WTC11 (cell line): ENCODE measurements around the gene VTN. TPM values are rescaled to one million over a fixed set of nuclear protein-coding genes. Genes with fewer than 3 reads are reported as not detected.

Experiments
- ATAC-seq: fragments of 200-7000 bp; cut with Tn5 transposase; 2 replicates; pipeline ENCODE4 v1.10.0; 2021; ENCODE audit warnings: mild to moderate bottlenecking, moderate library complexity
- CTCF ChIA-PET: fragments of 300-600 bp; sonication (Branson Sonifier 250); formaldehyde crosslinking; loops from one replicate; lab custom pipeline; 2021; ENCODE audit warnings: antibody characterized with exemption; lab: Charles Lee
- POLR2A ChIA-PET: fragments of 350-600 bp; sonication (Branson Sonifier 250); formaldehyde crosslinking; loops from one replicate; lab custom pipeline; 2021; ENCODE audit warnings: antibody characterized with exemption; lab: Charles Lee
- DNase-seq: peaks from one replicate; pipeline ENCODE4 v3.0.0; 2021; ENCODE audit warnings: low spot score
- H3K27ac Mint-ChIP-seq: 2 replicates; pipeline ENCODE4 v1.8.0; 2021; ENCODE audit warnings: mixed read lengths
- H3K27me3 Mint-ChIP-seq: 2 replicates; pipeline ENCODE4 v1.8.0; 2021; ENCODE audit warnings: low read depth, mild to moderate bottlenecking, moderate library complexity, mixed read lengths
- H3K36me3 Mint-ChIP-seq: 2 replicates; pipeline ENCODE4 v1.8.0; 2021; ENCODE audit warnings: mixed read lengths
- H3K4me1 Mint-ChIP-seq: 2 replicates; pipeline ENCODE4 v1.8.0; 2022; ENCODE audit warnings: mixed read lengths
- H3K4me3 Mint-ChIP-seq: 2 replicates; pipeline ENCODE4 v1.8.0; 2021; ENCODE audit warnings: mild to moderate bottlenecking, moderate library complexity, mixed read lengths
- H3K9me3 Mint-ChIP-seq: 2 replicates; pipeline ENCODE4 v1.8.0; 2021; ENCODE audit warnings: mixed read lengths
- CBFB ChIP-seq: sonication (generic); formaldehyde crosslinking; IDR thresholded peaks from 2 replicates; pipeline ENCODE4 v1.8.1; 2022; ENCODE audit warnings: mild to moderate bottlenecking, low read depth, missing genetic modification reagents
- CTCF ChIP-seq: fragments of 200-600 bp; IDR thresholded peaks from 2 replicates; pipeline ENCODE4 v1.8.0; 2022; ENCODE audit warnings: antibody characterized with exemption
- E2F5 ChIP-seq: sonication (generic); formaldehyde crosslinking; IDR thresholded peaks from 2 replicates; pipeline ENCODE4 v1.8.1; 2022; ENCODE audit warnings: mild to moderate bottlenecking, moderate library complexity, missing genetic modification reagents
- ESRRA ChIP-seq: sonication (generic); formaldehyde crosslinking; IDR thresholded peaks from 2 replicates; pipeline ENCODE4 v1.8.1; 2022; ENCODE audit warnings: mild to moderate bottlenecking, missing genetic modification reagents, borderline replicate concordance
- FOXP1 ChIP-seq: sonication (generic); formaldehyde crosslinking; IDR thresholded peaks from 2 replicates; pipeline ENCODE4 v1.8.0; 2022; ENCODE audit warnings: missing genetic modification reagents, mild to moderate bottlenecking, moderate library complexity, borderline replicate concordance
- GTF2I ChIP-seq: fragments of 250-450 bp; sonication (Bioruptor Pico); conservative IDR thresholded peaks from 2 replicates; pipeline ENCODE4 v1.4.0; 2021; ENCODE audit warnings: mild to moderate bottlenecking
- JUN ChIP-seq: sonication (generic); formaldehyde crosslinking; IDR thresholded peaks from 2 replicates; pipeline ENCODE4 v1.8.0; 2023; ENCODE audit warnings: mild to moderate bottlenecking, missing genetic modification reagents
- MLX ChIP-seq: sonication (generic); formaldehyde crosslinking; IDR thresholded peaks from 2 replicates; pipeline ENCODE4 v1.8.1; 2023; ENCODE audit warnings: mild to moderate bottlenecking, missing genetic modification reagents, moderate library complexity
- RELA ChIP-seq: sonication (generic); formaldehyde crosslinking; IDR thresholded peaks from 2 replicates; pipeline ENCODE4 v1.8.1; 2022; ENCODE audit warnings: missing genetic modification reagents, mild to moderate bottlenecking, borderline replicate concordance
- SMAD3 ChIP-seq: sonication (generic); formaldehyde crosslinking; IDR thresholded peaks from 2 replicates; pipeline ENCODE4 v1.8.0; 2022; ENCODE audit warnings: missing genetic modification reagents, mild to moderate bottlenecking, borderline replicate concordance
- SP1 ChIP-seq: sonication (generic); formaldehyde crosslinking; conservative IDR thresholded peaks from 2 replicates; pipeline ENCODE4 v1.8.1; 2022; ENCODE audit warnings: missing genetic modification reagents
- TP53 ChIP-seq: sonication (generic); formaldehyde crosslinking; IDR thresholded peaks from 2 replicates; pipeline ENCODE4 v1.8.1; 2023; ENCODE audit warnings: mild to moderate bottlenecking, missing genetic modification reagents
- ZMAT4 ChIP-seq: fragments of 250-450 bp; sonication (Bioruptor Pico); IDR thresholded peaks from 2 replicates; pipeline ENCODE4 v1.9.0; 2021; ENCODE audit warnings: mild to moderate bottlenecking
- ZNF396 ChIP-seq: fragments of 250-450 bp; sonication (Bioruptor Pico); IDR thresholded peaks from 2 replicates; pipeline ENCODE4 v1.8.0; 2021; ENCODE audit warnings: mild to moderate bottlenecking, moderate library complexity, borderline replicate concordance
- ZNF512 ChIP-seq: sonication (generic); formaldehyde crosslinking; IDR thresholded peaks from 2 replicates; pipeline ENCODE4 v1.8.1; 2022; ENCODE audit warnings: missing genetic modification reagents, borderline replicate concordance
- total RNA-seq: library from RNA; stranded (reverse); gene quantifications from 3 replicates; pipeline ENCODE4 v1.2.3, GENCODE V29; 2021
- TF ChIP-seq, protein P1 (sequence below): fragments of 250-450 bp; sonication (Bioruptor Pico); IDR thresholded peaks from 2 replicates; pipeline ENCODE4 v1.8.0; 2021; ENCODE audit warnings: mild to moderate bottlenecking
- TF ChIP-seq, protein P2 (sequence below): sonication (generic); formaldehyde crosslinking; IDR thresholded peaks from 2 replicates; pipeline ENCODE4 v1.8.0; 2022; ENCODE audit warnings: missing genetic modification reagents
- TF ChIP-seq, protein P3 (sequence below): sonication (generic); formaldehyde crosslinking; conservative IDR thresholded peaks from 2 replicates; pipeline ENCODE4 v1.8.1; 2022; ENCODE audit warnings: mild to moderate bottlenecking, missing genetic modification reagents
- TF ChIP-seq, protein P4 (sequence below): fragments of 250-450 bp; sonication (Bioruptor Pico); conservative IDR thresholded peaks from 2 replicates; pipeline ENCODE4 v1.9.0; 2021; ENCODE audit warnings: mild to moderate bottlenecking

The VTN gene
- total RNA-seq, 1 experiment from 2014 or later, result 1.6 TPM

DNA sequence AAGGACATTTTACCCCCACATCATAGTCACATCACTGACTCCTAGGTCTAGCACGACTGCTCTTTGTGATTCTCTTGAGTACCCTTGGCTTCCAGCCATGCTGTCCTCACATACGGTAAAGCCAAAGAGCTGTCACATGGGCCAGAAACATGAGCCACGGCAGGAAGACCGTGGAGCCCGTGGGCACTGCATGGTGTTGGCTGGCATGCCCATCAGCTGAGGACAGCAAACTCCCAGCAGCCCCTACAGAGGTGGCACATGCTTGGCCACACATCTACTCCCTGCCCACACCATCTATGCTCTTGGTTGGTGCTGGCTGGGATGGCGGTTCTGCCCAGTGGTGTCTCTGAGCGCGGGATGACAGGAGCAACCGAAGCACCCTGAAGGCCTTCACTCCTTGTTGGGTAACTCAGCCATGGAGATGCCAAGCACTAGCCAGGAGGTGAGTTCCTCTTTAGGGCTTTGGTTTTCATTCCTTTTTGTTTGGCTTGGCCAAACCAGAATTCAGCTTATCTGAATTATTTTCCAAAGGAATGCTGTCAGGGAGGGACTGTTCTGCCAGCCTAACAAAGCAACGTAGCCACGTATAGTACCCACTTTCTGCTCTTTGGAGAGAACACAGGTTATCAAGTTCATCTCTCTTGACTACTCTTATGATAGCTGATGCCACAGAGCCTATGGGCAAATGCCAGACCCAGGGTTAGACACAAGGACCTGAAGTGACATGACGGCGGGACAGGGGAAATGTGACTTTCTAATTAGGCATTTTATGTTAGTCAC lies 24.5 kb downstream of the VTN start:
- H3K36me3 Mint-ChIP-seq, result peaks cover 53% of the 10 kb centered on the region
- no peaks in the 10 kb centered on the region for H3K9me3 Mint-ChIP-seq
- CTCF ChIA-PET, result interaction anchor here (1.6 to 3.5 kb wide), 3 partner anchors 10 to 72 kb away, joined by 4 to 26 read pairs (median 7); partner anchors contain the start of genes IFT20, POLDIP2 and TNFAIP1
- H3K27ac Mint-ChIP-seq, result no peak overlapping the region
- TF ChIP-seq CTCF (no peak), ZNF396 (no peak), SMAD3 (CRISPR knock-in tag) (no peak), SP1 (no peak), GTF2I (CRISPR knock-in tag) (no peak), MLX (no peak), ESRRA (CRISPR knock-in tag) (no peak), TP53 (no peak)
- TF ChIP-seq, protein P1, sequence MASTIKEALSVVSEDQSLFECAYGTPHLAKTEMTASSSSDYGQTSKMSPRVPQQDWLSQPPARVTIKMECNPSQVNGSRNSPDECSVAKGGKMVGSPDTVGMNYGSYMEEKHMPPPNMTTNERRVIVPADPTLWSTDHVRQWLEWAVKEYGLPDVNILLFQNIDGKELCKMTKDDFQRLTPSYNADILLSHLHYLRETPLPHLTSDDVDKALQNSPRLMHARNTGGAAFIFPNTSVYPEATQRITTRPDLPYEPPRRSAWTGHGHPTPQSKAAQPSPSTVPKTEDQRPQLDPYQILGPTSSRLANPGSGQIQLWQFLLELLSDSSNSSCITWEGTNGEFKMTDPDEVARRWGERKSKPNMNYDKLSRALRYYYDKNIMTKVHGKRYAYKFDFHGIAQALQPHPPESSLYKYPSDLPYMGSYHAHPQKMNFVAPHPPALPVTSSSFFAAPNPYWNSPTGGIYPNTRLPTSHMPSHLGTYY (CRISPR knock-in tag), result no peak
- no peak overlapping the region for H3K4me3 Mint-ChIP-seq
- POLR2A ChIA-PET, result no interaction called here
- H3K4me1 Mint-ChIP-seq, result peaks cover 6% of the 10 kb centered on the region; the same call in 1 of the 2 replicates
- ATAC-seq, result no peak
- no peaks in the 10 kb centered on the region for H3K27me3 Mint-ChIP-seq
- DNase-seq, result no peak

- no peak overlapping the region for H3K27ac Mint-ChIP-seq
- H3K4me1 Mint-ChIP-seq, result peaks cover 6% of the 10 kb centered on the region; the same call in 1 of the 2 replicates
- H3K27me3 Mint-ChIP-seq, result no peaks in the 10 kb centered on the region
- no peaks in the 10 kb centered on the region for H3K9me3 Mint-ChIP-seq
- H3K4me3 Mint-ChIP-seq, result no peak overlapping the region
- ATAC-seq, result no peak
- no peak for DNase-seq
- CTCF ChIA-PET, result interaction anchor here (1.6 kb wide), 1 partner anchor 13 kb away, joined by 4 read pairs; the partner anchor contains the start of gene POLDIP2
- POLR2A ChIA-PET, result no interaction called here
- H3K36me3 Mint-ChIP-seq, result peaks cover 45% of the 10 kb centered on the region
- TF ChIP-seq, protein P2, sequence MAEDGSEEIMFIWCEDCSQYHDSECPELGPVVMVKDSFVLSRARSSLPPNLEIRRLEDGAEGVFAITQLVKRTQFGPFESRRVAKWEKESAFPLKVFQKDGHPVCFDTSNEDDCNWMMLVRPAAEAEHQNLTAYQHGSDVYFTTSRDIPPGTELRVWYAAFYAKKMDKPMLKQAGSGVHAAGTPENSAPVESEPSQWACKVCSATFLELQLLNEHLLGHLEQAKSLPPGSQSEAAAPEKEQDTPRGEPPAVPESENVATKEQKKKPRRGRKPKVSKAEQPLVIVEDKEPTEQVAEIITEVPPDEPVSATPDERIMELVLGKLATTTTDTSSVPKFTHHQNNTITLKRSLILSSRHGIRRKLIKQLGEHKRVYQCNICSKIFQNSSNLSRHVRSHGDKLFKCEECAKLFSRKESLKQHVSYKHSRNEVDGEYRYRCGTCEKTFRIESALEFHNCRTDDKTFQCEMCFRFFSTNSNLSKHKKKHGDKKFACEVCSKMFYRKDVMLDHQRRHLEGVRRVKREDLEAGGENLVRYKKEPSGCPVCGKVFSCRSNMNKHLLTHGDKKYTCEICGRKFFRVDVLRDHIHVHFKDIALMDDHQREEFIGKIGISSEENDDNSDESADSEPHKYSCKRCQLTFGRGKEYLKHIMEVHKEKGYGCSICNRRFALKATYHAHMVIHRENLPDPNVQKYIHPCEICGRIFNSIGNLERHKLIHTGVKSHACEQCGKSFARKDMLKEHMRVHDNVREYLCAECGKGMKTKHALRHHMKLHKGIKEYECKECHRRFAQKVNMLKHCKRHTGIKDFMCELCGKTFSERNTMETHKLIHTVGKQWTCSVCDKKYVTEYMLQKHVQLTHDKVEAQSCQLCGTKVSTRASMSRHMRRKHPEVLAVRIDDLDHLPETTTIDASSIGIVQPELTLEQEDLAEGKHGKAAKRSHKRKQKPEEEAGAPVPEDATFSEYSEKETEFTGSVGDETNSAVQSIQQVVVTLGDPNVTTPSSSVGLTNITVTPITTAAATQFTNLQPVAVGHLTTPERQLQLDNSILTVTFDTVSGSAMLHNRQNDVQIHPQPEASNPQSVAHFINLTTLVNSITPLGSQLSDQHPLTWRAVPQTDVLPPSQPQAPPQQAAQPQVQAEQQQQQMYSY (CRISPR knock-in tag), result no peak
- TF ChIP-seq ZMAT4 (CRISPR knock-in tag), result no peak
- TF ChIP-seq RELA, result no peak
- no peak for TF ChIP-seq CBFB (CRISPR knock-in tag)
- no peak for TF ChIP-seq MLX
- TF ChIP-seq, protein P3, sequence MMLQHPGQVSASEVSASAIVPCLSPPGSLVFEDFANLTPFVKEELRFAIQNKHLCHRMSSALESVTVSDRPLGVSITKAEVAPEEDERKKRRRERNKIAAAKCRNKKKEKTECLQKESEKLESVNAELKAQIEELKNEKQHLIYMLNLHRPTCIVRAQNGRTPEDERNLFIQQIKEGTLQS (CRISPR knock-in tag), result no peak
- TF ChIP-seq E2F5, result no peak
- no peak for TF ChIP-seq JUN (CRISPR knock-in tag)
- TF ChIP-seq, protein P4, sequence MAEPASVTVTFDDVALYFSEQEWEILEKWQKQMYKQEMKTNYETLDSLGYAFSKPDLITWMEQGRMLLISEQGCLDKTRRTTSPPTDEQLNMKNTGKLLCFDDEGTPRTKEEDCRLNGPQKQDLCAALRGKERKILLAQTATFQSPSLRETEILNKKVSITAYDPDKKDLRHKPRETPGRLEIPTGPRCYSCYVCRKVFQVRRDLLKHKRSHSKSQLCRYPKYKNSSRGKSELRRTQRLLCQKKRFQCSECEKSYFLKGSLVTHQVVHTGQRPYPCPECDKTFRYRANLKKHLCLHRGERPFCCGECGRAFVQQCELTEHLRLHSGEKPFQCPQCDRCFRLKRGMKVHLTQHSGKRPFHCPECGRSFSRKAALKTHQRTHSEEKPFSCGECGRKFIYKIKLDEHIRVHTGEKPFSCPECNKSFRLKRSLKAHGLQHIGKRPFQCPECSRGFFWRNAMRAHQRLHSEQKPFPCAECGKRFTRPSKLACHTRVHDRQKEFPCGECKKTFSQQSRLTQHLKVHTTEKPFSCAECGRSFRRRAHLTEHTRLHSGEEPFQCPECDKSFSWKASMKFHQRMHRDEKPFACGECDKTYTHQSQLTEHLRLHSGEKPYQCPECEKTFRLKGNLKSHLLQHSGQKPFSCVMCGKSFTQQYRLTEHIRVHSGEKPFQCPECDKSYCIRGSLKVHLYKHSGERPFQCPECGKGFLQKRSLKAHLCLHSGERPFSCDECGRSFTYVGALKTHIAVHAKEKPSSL, result no peak
- TF ChIP-seq FOXP1 (CRISPR knock-in tag), result no peak
- no peak for TF ChIP-seq ZNF512 (CRISPR knock-in tag)
- no peak for TF ChIP-seq SMAD3 (CRISPR knock-in tag)
These were observed 25.6 kb downstream of the VTN start for GRCh38 chr17:28344435-28344901.
